Measurements from ENCODE around the gene U2AF2.

Gene U2AF2

GRCh38 chr19:55687281-55688201 is 32.7 kb downstream of the U2AF2 start:
- in situ Hi-C loops (cut with MboI; ENCODE audit: low sequenced_read_pairs): no loop called here

- in situ Hi-C loops (cut with MboI; ENCODE audit: low sequenced_read_pairs): no loop called here
Observed at GRCh38 chr19:55688422-55689218, 33.8 kb downstream of the U2AF2 start.

GRCh38 chr19:55689411-55690108 is 34.7 kb downstream of the U2AF2 start:
- in situ Hi-C loops (cut with MboI; ENCODE audit: low sequenced_read_pairs): no loop called here

DNA sequence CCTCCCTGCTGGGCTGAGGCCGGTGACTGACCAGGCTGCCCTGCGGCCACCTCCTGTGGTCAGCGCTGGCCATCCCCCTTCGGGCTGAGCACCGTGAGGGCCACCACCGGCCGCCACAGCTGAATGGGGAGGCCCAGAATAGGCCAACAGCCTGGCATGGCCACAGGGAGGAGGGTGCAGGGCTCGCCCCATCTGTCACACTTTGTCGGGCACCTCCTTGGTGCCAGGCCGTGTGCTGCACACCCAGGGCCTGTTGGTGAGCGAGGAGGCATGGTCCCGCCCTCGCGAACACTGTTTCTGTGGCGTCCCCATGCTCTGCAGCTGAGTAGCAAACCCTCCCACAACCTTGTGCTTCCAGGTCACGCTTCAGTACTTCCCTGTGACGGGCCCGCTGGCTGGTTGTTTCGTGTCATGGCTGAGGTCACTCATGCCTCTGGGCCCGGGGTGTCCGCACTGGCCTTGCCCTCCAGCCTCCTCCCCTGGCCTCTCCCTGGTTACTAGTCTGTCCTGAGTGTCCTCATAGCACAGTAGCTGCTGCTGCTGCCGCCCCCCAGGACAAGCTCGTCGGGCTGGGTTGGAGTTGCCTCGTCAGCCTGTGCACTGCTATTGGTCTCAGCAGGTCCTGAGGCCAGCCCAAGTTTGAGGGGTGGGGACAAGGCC is 35.4 kb downstream of the U2AF2 start:
- in situ Hi-C loops (cut with MboI; ENCODE audit: low sequenced_read_pairs): no loop called here

- in situ Hi-C loops (cut with MboI; ENCODE audit: low sequenced_read_pairs): no loop called here
Observed at GRCh38 chr19:55690769-55691545, 36.1 kb downstream of the U2AF2 start.

- in situ Hi-C loops (cut with MboI; ENCODE audit: low sequenced_read_pairs): no loop called here
Observed at GRCh38 chr19:55691561-55692481, 37.0 kb downstream of the U2AF2 start.

DNA sequence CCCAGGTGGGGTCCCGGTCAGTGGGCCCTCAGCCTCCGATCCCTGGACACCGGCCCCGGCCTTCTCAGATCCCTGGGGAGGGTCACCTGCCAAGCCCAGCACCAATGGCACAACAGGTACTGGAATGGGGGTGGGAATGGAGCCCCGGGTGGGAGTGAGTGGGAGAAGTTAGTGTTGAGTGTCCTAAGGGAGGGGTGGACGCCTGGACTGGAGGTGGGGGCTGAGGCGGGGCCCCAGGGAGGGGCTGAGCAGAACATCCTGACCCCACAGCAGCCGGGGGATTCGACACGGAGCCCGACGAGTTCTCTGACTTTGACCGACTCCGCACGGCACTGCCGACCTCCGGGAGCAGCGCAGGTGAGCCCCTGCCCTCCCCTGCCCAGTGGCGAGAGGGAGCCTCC is 37.8 kb downstream of the U2AF2 start:
- in situ Hi-C loops (cut with MboI; ENCODE audit: low sequenced_read_pairs): no loop called here

GRCh38 chr19:55693336-55693974 is 38.6 kb downstream of the U2AF2 start:
- in situ Hi-C loops (cut with MboI; ENCODE audit: low sequenced_read_pairs): no loop called here

DNA sequence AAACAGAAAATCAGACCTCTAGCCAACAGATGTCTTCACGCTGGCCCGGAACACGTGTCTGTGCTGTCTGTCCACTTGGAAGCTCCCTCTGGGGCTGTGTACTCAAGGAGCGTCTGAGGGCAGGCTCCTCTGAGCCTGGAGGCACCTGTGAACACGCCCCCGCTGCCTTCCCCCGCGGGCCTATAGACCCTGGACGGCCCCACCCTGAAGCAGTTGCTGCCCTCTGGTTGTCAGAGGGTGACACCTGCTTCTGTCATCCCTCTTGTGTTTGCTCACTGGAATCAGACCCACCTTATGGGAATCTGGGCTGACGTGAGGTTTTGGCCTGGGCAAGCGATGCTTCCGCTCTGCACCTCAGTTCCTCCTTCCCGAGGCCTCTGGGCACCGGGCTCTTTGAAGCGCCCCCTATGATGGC is 39.4 kb downstream of the U2AF2 start:
- in situ Hi-C loops (cut with MboI; ENCODE audit: low sequenced_read_pairs): no loop called here

GRCh38 chr19:55694656-55695491 is 40.0 kb downstream of the U2AF2 start:
- in situ Hi-C loops (cut with MboI; ENCODE audit: low sequenced_read_pairs): no loop called here

- in situ Hi-C loops (cut with MboI; ENCODE audit: low sequenced_read_pairs): no loop called here
Observed at GRCh38 chr19:55695511-55696290, 40.9 kb downstream of the U2AF2 start.

GRCh38 chr19:55696301-55697068 is 41.6 kb downstream of the U2AF2 start:
- in situ Hi-C loops (cut with MboI; ENCODE audit: low sequenced_read_pairs): no loop called here

GRCh38 chr19:55697069-55697440 is 42.2 kb downstream of the U2AF2 start:
- in situ Hi-C loops (cut with MboI; ENCODE audit: low sequenced_read_pairs): no loop called here

DNA sequence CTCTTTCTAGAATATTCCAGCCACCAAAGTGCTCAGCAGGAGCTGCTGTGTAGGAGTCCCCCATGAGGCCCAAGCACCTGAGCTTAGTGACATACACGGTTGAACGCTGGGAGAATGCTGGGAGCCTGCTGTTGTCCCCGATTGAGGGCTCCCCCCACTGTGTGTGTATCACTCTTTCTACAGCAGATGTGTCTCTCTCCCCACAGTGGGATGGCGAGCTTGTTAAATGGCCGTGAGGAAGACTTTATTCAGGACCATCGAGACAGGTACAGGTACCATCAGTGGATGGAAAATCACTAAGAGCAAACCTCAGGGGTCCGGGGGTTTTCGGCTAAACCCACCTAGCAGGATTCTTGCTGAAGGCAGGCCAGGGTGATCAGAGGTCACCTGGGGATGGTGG is 42.9 kb downstream of the U2AF2 start:
- in situ Hi-C loops (cut with MboI; ENCODE audit: low sequenced_read_pairs): no loop called here

DNA sequence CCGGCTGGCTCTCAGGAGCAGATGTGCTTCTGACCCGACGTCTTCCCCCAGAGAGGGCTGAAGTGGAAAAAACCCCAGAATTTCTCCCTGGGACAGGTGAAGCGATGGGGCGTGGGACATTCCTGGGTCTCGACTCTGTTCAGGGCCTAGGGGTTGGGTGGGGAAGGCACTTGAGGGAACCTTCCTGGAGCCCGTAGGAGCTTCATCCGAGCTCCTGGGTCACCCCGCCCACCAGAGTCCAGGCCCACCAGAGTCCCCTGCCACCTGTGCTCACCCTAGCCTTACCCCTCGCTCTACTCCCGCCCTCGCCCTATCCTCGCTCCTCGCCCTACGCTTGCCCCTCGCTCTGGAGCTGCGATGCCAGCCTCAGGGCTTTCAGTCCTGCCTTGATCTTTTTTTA is 43.4 kb downstream of the U2AF2 start:
- in situ Hi-C loops (cut with MboI; ENCODE audit: low sequenced_read_pairs): no loop called here

- in situ Hi-C loops (cut with MboI; ENCODE audit: low sequenced_read_pairs): no loop called here
Observed at GRCh38 chr19:55699221-55699620, 44.4 kb downstream of the U2AF2 start.

Measured in HL-60/S4 treated with retinoic acid at 250 ng/mL for 4 days and 3 days (cell line).